DOHH2 (cell line): ENCODE measurements around the gene WRAP73.

ENCODE experiments used
- CTCF ChIP-seq: fragments of 200-600 bp; sonication (generic); IDR thresholded peaks from one replicate; pipeline ENCODE4 v1.5.1; 2014; ENCODE audit warnings: antibody characterized with exemption, mild to moderate bottlenecking, low read depth, low read length; ENCODE audit not compliant: poor library complexity, severe bottlenecking
- EZH2phosphoT487 ChIP-seq: fragments of 200-600 bp; sonication (generic); IDR thresholded peaks from 2 replicates; pipeline ENCODE4 v1.6.1; 2017; ENCODE audit warnings: borderline replicate concordance, mild to moderate bottlenecking, antibody characterized with exemption, low read length, moderate library complexity, mixed read lengths

GRCh38 chr1:3650248-3651025, 534 bp upstream of the WRAP73 start:
- no peak for TF ChIP-seq CTCF
- TF ChIP-seq EZH2phosphoT487, result no peak
